ENCODE measurements around the gene VGLL2. TPM values are rescaled to one million over a fixed set of nuclear protein-coding genes. Genes with fewer than 3 reads are reported as not detected.
A peak's percentile ranks its signal among the peaks of the same experiment; 100 is the strongest.

Gene VGLL2
- total RNA-seq, 1 experiment from 2014 or later: not detected

DNA sequence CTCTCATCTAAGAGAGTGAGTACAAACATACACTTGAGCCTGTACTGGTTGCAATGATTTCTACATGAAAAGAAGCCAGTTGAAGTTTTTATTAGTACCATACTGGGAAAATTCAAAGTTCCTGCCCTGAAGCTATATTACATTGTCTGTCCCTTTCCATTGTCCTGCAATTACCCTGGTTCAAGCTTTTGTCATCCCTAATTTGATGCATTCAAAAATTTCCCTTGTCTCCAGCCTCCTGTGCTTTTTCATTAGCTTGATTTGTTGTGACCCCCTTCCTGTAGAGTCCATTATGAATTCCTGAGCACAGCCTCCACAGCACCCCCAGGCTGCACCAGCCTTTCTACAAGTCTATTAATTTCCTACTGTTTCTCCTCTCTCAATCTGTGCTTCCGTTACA is 46.4 kb downstream of the VGLL2 start:
- CTCF ChIA-PET: interaction anchor here (1.6 kb wide), 1 partner anchor 44 kb away, joined by 5 read pairs; no protein-coding TSS in a partner anchor
- DNase-seq (ENCODE audit: low spot score) (no peak), ATAC-seq (no peak)
- Mint-ChIP-seq H3K27me3 (ENCODE audit: low read depth) (no peaks in the 10 kb centered on the region; the same call in 1 of the 2 replicates), H3K27ac (no peak overlapping the region), H3K4me3 (no peak overlapping the region), H3K9me3 (no peaks in the 10 kb centered on the region), H3K36me3 (no peaks in the 10 kb centered on the region), H3K4me1 (peaks cover 8% of the 10 kb centered on the region; the same call in 1 of the 2 replicates)
- TF ChIP-seq ATF2 (CRISPR knock-in tag; IDR thresholded peaks at IDR 0.05; ENCODE audit: borderline replicate concordance, low read depth) (no peak), ATF1 (CRISPR knock-in tag; IDR thresholded peaks at IDR 0.05) (no peak), ZNF396 (CRISPR knock-in tag; IDR thresholded peaks at IDR 0.05; ENCODE audit: borderline replicate concordance) (no peak), ZBTB21 (CRISPR knock-in tag; IDR thresholded peaks at IDR 0.05; ENCODE audit: borderline replicate concordance) (no peak), SMAD3 (CRISPR knock-in tag; IDR thresholded peaks at IDR 0.05; ENCODE audit: borderline replicate concordance) (no peak), SOX15 (CRISPR knock-in tag; IDR thresholded peaks at IDR 0.05) (no peak), GRHL2 (CRISPR knock-in tag; IDR thresholded peaks at IDR 0.05; ENCODE audit: insufficient replicate concordance, severe bottlenecking) (no peak), ZNF121 (CRISPR knock-in tag; IDR thresholded peaks at IDR 0.05) (no peak), MYBL2 (CRISPR knock-in tag; IDR thresholded peaks at IDR 0.05) (no peak), TP53 (CRISPR knock-in tag; IDR thresholded peaks at IDR 0.05) (no peak), PRRX2 (CRISPR knock-in tag; IDR thresholded peaks at IDR 0.05) (no peak), IRF2 (CRISPR knock-in tag; IDR thresholded peaks at IDR 0.05; ENCODE audit: borderline replicate concordance, low read depth) (no peak), KAT7 (CRISPR knock-in tag; IDR thresholded peaks at IDR 0.05; ENCODE audit: borderline replicate concordance) (no peak), FOXJ3 (CRISPR knock-in tag; IDR thresholded peaks at IDR 0.05; ENCODE audit: borderline replicate concordance) (no peak), NFE2L1 (CRISPR knock-in tag; IDR thresholded peaks at IDR 0.05) (no peak)
- TF ChIP-seq, protein P1, sequence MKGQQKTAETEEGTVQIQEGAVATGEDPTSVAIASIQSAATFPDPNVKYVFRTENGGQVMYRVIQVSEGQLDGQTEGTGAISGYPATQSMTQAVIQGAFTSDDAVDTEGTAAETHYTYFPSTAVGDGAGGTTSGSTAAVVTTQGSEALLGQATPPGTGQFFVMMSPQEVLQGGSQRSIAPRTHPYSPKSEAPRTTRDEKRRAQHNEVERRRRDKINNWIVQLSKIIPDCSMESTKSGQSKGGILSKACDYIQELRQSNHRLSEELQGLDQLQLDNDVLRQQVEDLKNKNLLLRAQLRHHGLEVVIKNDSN (CRISPR knock-in tag; IDR thresholded peaks at IDR 0.05): no peak
- TF ChIP-seq, protein P2, sequence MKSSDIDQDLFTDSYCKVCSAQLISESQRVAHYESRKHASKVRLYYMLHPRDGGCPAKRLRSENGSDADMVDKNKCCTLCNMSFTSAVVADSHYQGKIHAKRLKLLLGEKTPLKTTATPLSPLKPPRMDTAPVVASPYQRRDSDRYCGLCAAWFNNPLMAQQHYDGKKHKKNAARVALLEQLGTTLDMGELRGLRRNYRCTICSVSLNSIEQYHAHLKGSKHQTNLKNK (CRISPR knock-in tag; IDR thresholded peaks at IDR 0.05): no peak
- TF ChIP-seq, protein P3, sequence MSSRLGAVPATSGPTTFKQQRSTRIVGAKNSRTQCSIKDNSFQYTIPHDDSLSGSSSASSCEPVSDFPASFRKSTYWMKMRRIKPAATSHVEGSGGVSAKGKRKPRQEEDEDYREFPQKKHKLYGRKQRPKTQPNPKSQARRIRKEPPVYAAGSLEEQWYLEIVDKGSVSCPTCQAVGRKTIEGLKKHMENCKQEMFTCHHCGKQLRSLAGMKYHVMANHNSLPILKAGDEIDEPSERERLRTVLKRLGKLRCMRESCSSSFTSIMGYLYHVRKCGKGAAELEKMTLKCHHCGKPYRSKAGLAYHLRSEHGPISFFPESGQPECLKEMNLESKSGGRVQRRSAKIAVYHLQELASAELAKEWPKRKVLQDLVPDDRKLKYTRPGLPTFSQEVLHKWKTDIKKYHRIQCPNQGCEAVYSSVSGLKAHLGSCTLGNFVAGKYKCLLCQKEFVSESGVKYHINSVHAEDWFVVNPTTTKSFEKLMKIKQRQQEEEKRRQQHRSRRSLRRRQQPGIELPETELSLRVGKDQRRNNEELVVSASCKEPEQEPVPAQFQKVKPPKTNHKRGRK (CRISPR knock-in tag; IDR thresholded peaks at IDR 0.05; ENCODE audit: borderline replicate concordance): no peak
- POLR2A ChIA-PET: no interaction called here

DNA sequence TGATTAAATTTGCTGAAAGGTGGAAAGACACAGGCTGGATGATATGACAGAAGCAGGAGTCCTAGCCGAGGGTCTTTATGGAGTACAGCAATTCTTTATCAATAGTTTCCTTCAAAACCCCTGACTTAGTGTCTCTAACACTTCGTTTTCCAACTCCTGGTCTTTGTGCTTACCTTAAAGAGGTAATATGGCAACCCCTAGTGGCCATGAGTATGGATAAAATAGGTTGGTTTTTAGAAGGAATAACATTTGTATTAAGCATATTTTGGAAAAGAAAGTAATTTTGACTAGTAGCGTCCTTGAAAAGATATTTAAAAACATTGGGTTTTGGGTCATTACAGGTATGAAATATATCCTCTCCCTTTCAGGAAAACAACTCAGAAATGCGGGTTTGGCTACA is 51.9 kb downstream of the VGLL2 start:
- CTCF ChIA-PET: interaction anchor here (1.3 to 1.5 kb wide), 3 partner anchors 11 to 342 kb away, joined by 5 to 6 read pairs (median 5); no protein-coding TSS in a partner anchor
- H3K9me3 Mint-ChIP-seq: no peaks in the 10 kb centered on the region
- POLR2A ChIA-PET: no interaction called here
- DNase-seq (ENCODE audit: low spot score): no peak
- no peaks in the 10 kb centered on the region; the same call in 1 of the 2 replicates for H3K27me3 Mint-ChIP-seq (ENCODE audit: low read depth)
- TF ChIP-seq CTCF (IDR thresholded peaks at IDR 0.05) (peak; percentile 20; the same call in 1 of the 2 replicates), SMAD4 (CRISPR knock-in tag; IDR thresholded peaks at IDR 0.05) (no peak)
- peaks cover 2% of the 10 kb centered on the region; the same call in 1 of the 2 replicates for H3K4me1 Mint-ChIP-seq
- H3K36me3 Mint-ChIP-seq: no peaks in the 10 kb centered on the region
- no peak overlapping the region for H3K27ac Mint-ChIP-seq
- ATAC-seq: peak; percentile 86
- H3K4me3 Mint-ChIP-seq: no peak overlapping the region

Other genes starting within 250 kb of the VGLL2 start
- 0.02 to 0.05 TPM (median 0.05 TPM) in 3 replicates for gene ROS1, start 160.4 kb downstream of the VGLL2 start, total RNA-seq (2021)
- gene DCBLD1, start 217.1 kb downstream of the VGLL2 start, total RNA-seq (2021): 9.6 to 11.2 TPM (median 10.6 TPM) in 3 replicates

Measured in WTC11 (cell line).